Stimulated activated CD8-positive, alpha-beta memory T cell treated with anti-CD3 and anti-CD28 coated beads, Interleukin-12 subunit alpha, Interleukin-12 subunit beta, amount 100 ng/mL, for 24 hours (primary cell): ENCODE results near the gene KIR3DL2.
"Not testable (repeated sequence)": the region's sequence is repeated elsewhere in the genome, so short reads cannot be mapped to it uniquely, and the experiment has no call there.

Source experiments
- DNase-seq: peaks from one replicate; pipeline ENCODE4 v3.0.0-alpha.2; 2020; ENCODE audit errors: extremely low read depth

The KIR3DL2 gene

GRCh38 chr19:54850061-54850640, at the start of gene KIR3DL2:
TSS of gene KIR3DL2 (plus strand) at chr19:54850443. CDS start at chr19:54850476, 33 bp downstream.
- not testable (repeated sequence) for DNase-seq

DNA sequence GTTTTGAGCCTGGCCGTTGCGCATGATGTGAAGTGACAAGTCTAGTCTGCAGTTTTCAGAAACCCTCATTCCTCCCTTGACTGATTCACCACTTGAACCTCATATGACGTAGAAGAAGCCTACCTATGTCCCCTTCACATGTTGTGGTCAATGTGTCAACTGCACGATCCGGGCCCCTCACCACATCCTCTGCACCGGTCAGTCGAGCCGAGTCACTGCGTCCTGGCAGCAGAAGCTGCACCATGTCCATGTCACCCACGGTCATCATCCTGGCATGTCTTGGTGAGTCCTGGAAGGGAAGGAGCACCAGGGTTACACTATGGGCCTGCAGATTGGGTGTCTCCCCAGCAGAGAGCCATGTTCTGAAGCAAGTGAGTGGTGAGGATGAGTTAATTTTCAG, 46.8 kb upstream of the KIR3DL2 start, which contains the start of gene KIR2DL4:
Gene KIR2DL4, plus strand, starts transcription at position 201 of the 400 bp plus-strand sequence. Its CDS starts 42 bp downstream, at position 243.
- DNase-seq, result no peak

DNA sequence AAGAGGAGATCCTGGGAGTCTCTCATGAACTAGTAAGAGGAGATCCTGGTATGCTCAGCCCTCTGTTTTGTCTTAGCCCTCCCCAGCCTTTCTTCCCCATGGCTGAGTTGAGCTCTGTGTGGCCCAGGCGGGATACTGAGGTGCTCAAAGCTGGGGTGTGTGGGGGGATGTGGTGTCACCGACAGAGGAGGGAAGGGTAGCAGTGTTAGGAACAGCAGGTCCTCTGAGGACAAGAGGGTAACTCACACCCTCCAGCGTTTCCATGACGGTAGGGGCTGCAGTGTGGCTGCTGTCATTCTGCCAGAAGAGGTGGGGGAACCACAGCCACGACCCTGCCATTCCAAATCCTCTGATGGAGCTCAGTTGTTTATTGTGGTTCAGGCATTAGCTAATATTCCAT, 46.1 kb upstream of the KIR3DL2 start:
- no peak for DNase-seq

DNA sequence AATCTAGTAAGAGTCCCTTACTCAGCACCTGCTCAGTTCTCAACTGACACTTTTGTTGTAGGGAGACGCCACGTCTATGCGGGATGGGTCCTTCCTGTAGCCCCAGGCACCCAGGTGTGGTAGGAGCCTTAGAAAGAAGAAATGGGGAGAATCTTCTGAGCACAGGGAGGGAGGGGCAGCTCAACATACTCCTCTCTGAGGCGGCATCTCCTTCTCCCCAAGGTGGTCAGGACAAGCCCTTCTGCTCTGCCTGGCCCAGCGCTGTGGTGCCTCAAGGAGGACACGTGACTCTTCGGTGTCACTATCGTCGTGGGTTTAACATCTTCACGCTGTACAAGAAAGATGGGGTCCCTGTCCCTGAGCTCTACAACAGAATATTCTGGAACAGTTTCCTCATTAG, 45.7 kb upstream of the KIR3DL2 start:
- DNase-seq, result no peak

DNA sequence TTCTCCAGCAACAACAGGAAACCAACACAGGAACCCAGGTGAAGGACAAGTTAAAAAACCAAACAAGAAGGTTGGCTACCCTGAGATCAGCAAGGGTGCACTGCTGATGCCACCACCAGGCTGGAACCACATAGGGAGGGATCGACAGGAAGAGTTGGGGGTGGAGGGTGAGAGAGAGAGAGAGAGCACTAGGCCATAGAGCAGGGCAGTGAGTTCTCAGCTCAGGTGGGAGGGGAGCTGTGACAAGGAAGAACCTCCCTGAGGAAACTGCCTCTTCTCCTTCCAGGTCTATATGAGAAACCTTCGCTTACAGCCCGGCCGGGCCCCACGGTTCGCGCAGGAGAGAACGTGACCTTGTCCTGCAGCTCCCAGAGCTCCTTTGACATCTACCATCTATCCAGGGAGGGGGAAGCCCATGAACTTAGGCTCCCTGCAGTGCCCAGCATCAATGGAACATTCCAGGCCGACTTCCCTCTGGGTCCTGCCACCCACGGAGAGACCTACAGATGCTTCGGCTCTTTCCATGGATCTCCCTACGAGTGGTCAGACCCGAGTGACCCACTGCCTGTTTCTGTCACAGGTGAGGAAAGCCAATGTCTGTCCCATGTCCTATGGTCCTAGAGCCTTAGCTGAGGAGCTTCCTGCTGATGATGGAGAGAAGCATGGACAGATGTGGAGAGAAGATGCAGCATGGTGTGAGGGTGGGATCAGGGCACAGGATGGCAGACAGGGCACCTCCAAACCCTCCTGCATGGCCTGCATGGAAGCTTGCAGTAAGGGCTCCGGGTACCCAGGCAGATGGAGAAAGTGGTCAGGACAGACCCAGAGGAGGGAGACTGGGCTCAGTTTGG, 44.4 kb upstream of the KIR3DL2 start:
- DNase-seq, result no peak

GRCh38 chr19:54806516-54806838, 43.8 kb upstream of the KIR3DL2 start:
- no peak for DNase-seq

DNA sequence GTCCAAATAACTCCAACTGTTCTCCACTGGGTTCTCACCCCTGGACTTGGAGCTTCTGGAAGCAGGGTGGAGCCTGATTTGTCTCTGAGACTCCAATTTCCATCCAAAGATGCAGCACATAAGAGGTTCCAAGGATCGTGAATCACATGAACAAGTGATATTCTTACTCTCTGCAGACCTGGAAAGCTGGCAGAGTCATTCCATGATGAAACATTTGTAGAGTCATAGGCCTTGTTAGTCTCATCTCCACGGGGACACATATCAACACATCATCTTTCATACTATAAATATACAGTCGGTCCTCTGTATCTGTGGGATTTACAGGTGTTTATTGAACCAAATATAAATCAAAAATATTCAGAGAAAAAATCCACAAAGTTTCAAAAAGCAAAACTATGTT, 35.7 kb upstream of the KIR3DL2 start:
- not testable (repeated sequence) for DNase-seq

DNA sequence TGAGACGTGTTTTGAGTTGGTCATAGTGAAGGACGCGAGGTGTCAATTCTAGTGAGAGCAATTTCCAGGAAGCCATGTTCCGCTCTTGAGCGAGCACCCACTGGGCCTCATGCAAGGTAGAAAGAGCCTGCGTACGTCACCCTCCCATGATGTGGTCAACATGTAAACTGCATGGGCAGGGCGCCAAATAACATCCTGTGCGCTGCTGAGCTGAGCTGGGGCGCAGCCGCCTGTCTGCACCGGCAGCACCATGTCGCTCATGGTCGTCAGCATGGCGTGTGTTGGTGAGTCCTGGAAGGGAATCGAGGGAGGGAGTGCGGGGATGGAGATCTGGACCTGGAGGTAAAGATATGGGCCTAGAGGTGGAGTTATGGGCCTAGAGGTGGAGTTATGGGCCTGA, 34.0 kb upstream of the KIR3DL2 start, which contains the start of gene KIR3DL1:
Gene KIR3DL1, plus strand, starts transcription at position 218 of the 400 bp plus-strand sequence.
- not testable (repeated sequence) for DNase-seq

DNA sequence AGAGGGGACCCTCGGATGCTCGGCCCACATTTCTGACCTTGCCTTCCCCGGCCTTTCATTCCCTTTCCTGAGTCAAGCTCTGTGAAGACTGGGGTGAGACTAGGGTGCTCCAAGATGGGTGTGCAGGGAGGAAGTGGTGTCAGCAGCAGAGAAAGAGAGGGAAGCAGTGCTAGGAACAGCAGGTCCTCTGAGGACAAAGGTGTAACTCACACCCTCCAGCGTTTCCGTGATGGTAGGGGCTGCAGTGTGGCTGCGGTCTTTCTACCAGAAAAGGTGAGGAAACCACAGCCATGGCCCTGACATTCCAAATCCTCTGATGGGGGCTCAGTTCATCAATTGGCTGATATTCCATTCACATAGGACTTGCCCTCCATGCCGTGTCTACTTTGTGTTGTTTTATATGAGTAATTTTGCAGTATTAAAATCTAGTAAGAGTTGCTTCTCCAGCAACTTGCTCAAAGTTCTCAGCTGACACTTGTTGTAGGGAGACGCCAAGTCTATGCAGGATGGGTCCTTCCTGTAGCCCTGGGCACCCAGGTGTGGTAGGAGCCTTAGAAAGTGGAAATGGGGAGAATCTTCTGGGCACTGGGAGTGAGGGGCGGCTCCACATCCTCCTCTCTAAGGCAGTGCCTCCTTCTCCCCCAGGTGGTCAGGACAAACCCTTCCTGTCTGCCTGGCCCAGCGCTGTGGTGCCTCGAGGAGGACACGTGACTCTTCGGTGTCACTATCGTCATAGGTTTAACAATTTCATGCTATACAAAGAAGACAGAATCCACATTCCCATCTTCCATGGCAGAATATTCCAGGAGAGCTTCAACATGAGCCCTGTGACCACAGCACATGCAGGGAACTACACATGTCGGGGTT, 32.3 kb upstream of the KIR3DL2 start:
- no peak for DNase-seq

DNA sequence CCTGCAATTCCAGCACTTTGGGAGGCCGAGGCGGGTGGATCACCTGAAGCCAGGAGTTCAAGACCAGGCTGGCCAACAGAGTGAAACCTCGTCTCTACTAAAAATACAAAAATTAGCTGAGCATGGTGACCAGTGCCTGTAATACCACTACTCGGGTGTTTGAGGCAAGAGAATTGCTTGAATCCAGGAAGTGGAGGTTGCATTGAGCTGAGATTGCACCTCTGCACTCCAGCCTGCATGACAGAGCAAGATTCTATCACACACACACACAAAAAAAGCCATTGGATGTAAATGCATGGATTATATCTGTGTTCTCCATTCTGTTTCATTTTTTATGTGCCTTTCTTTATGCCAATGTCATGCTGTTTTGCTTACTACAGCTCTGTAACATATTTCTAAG, 25.8 kb upstream of the KIR3DL2 start:
- not testable (repeated sequence) for DNase-seq

GRCh38 chr19:54825326-54825725, 24.9 kb upstream of the KIR3DL2 start:
- not testable (repeated sequence) for DNase-seq

- not testable (repeated sequence) for DNase-seq
These were observed 22.2 kb upstream of the KIR3DL2 start for GRCh38 chr19:54828064-54828463.

DNA sequence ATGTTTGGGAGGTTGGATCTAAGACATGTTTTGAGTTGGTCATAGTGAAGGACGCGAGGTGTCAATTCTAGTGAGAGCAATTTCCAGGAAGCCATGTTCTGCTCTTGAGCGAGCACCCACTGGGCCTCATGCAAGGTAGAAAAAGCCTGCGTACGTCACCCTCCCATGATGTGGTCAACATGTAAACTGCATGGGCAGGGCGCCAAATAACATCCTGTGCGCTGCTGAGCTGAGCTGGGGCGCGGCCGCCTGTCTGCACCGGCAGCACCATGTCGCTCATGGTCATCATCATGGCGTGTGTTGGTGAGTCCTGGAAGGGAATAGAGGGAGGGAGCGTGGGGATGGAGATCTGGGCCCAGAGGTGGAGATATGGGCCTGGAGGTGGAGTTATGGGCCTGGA, 17.7 kb upstream of the KIR3DL2 start, which contains the start of gene KIR2DS4:
Gene KIR2DS4, plus strand, starts transcription at position 181 of the 400 bp plus-strand sequence.
- not testable (repeated sequence) for DNase-seq

DNA sequence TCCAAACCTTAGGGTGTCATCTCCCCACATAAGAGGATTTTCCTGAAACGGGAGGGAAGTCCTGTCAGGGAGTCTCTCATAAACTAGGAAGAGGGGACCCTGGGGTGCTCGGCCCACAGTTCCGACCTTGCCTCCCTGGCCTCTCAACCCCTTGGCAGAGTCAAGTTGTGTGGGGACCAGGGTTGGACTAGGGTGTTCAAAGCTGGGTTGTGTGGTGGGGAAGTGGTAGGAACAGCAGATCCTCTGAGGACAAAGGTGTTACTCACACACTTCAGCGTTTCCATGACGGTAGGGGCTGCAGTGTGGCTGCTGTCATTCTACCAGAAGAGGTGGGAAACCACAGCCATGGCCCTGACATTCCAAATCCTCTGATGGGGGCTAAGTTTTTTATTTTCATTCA, 15.1 kb upstream of the KIR3DL2 start:
- DNase-seq, result not testable (repeated sequence)

DNA sequence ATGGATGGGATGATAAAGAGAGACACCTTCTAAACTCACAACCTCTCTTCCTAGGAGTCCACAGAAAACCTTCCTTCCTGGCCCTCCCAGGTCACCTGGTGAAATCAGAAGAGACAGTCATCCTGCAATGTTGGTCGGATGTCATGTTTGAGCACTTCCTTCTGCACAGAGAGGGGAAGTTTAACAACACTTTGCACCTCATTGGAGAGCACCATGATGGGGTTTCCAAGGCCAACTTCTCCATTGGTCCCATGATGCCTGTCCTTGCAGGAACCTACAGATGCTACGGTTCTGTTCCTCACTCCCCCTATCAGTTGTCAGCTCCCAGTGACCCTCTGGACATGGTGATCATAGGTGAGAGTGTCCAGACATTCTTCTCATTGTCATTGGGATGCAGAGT, 12.7 kb upstream of the KIR3DL2 start:
- DNase-seq, result not testable (repeated sequence)

DNA sequence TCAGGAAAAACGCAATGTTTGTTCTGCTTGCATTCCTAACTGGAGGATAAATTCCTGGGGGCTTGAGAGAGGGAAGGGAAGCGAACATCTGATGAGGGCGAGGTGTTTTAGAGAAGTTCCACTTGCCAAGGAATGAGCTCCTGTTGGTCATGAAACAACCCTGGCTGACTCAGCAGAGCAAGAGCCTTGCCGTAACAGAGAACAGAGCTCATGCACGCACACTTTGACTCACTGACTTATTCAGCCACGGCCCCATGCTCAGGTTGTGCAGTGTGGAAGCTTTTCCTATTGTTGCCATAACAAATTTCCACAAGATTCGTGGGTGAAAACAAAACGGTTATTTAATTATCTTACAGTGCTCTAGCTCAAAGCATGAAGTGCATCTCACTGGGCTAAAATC, 7.1 kb upstream of the KIR3DL2 start:
- not testable (repeated sequence) for DNase-seq

DNA sequence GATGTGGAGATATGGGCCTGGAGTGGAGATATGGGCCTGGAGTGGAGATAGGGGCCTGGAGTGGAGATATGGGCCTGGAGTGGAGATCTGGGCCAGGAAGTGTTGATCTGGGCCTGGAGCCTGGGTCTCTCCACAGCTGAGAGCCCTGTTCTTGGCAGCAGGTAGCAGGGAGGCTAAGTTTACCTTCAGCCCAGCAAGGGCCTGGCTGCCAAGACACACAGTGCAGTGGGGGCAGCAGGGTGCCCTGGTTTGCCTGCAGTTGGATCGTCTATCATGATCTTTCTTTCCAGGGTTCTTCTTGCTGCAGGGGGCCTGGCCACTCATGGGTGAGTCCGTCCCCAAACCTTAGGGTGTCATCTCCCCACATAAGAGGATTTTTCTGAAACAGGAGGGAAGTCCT, 687 bp downstream of the KIR3DL2 start:
- DNase-seq, result no peak

DNA sequence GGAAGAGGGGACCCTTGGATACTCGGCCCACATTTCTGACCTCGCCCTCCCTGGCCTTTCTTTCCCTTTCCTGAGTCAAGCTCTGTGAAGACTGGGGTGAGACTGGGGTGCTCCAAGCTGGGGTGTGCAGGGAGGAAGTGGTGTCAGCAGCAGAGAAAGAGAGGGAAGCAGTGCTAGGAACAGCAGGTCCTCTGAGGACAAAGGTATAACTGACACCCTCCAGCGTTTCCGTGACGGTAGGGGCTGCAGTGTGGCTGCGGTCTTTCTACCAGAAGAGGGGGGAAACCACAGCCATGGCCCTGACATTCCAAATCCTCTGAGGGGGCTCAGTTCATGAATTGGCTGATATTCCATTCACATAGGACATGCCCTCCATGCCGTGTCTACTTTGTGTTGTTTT, 1.1 kb downstream of the KIR3DL2 start:
- DNase-seq, result no peak

GRCh38 chr19:54855241-54855640, 5.0 kb downstream of the KIR3DL2 start:
- not testable (repeated sequence) for DNase-seq

GRCh38 chr19:54858476-54858875, 8.2 kb downstream of the KIR3DL2 start:
- DNase-seq, result not testable (repeated sequence)

GRCh38 chr19:54859421-54859820, 9.2 kb downstream of the KIR3DL2 start:
- DNase-seq, result not testable (repeated sequence)

DNA sequence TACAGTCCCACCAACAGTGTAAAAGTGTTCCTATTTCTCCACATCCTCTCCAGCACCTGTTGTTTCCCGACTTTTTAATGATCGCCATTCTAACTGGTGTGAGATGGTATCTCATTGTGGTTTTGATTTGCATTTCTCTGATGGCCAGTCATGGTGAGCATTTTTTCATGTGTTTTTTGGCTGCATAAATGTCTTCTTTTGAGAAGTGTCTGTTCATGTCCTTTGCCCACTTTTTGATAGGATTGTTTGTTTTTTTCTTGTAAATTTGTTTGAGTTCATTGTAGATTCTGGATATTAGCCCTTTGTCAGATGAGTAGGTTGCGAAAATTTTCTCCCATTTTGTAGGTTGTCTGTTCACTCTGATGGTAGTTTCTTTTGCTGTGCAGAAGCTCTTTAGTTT, 13.2 kb downstream of the KIR3DL2 start:
- not testable (repeated sequence) for DNase-seq
